Astrocyte (in vitro differentiated cells and primary cell): ENCODE measurements around the gene ENHO. TPM values are rescaled to one million over a fixed set of nuclear protein-coding genes. Genes with fewer than 3 reads are reported as not detected.

ENCODE experiments used
- DNase-seq: peaks from one replicate; pipeline ENCODE4 v3.0.0-alpha.2; 2010; ENCODE audit warnings: low read depth
- FAIRE-seq: peaks from 2 replicates; lab custom pipeline; 2011; peaks lifted over from hg19 to GRCh38; lab: Jason Lieb, UNC
- H2AFZ ChIP-seq: 2 replicates; pipeline ENCODE4 v1.6.0; 2012; ENCODE audit warnings: low read depth, low read length, inconsistent platforms
- H3K27ac ChIP-seq: 2 replicates; pipeline ENCODE4 v1.5.1; 2011; ENCODE audit warnings: low read depth, low read length, inconsistent platforms
- H3K27me3 ChIP-seq: 2 replicates; pipeline ENCODE4 v1.6.0; 2011; ENCODE audit warnings: low read length, inconsistent platforms; ENCODE audit not compliant: insufficient read depth
- H3K36me3 ChIP-seq: 2 replicates; pipeline ENCODE4 v1.5.1; 2011; ENCODE audit warnings: low read length, inconsistent platforms; ENCODE audit not compliant: insufficient read depth
- H3K4me1 ChIP-seq: 2 replicates; pipeline ENCODE4 v1.5.1; 2011; ENCODE audit warnings: low read length, inconsistent platforms; ENCODE audit not compliant: insufficient read depth
- H3K4me2 ChIP-seq: 2 replicates; pipeline ENCODE4 v1.6.0; 2012; ENCODE audit warnings: low read length, inconsistent platforms
- H3K4me3 ChIP-seq: 2 replicates; pipeline ENCODE4 v1.5.1; 2011; ENCODE audit warnings: low read depth, mild to moderate bottlenecking, low read length, inconsistent platforms; ENCODE audit not compliant: insufficient read depth
- H3K79me2 ChIP-seq: 2 replicates; pipeline ENCODE4 v1.6.0; 2012; ENCODE audit warnings: mild to moderate bottlenecking, low read length, inconsistent platforms; ENCODE audit not compliant: insufficient read depth
- H3K9ac ChIP-seq: 2 replicates; pipeline ENCODE4 v1.6.0; 2012; ENCODE audit warnings: mild to moderate bottlenecking, low read length, inconsistent platforms
- H3K9me3 ChIP-seq: 2 replicates; pipeline ENCODE4 v1.5.1; 2012; ENCODE audit warnings: low read depth, mild to moderate bottlenecking, low read length, inconsistent platforms; ENCODE audit not compliant: insufficient read depth
- H4K20me1 ChIP-seq: 2 replicates; pipeline ENCODE4 v1.6.0; 2012; ENCODE audit warnings: low read length, inconsistent platforms; ENCODE audit not compliant: insufficient read depth
- H3K27ac Mint-ChIP-seq: one replicate; pipeline ENCODE4 v1.8.0; 2021; ENCODE audit warnings: mild to moderate bottlenecking, mixed read lengths; ENCODE audit not compliant: unreplicated experiment
- H3K27me3 Mint-ChIP-seq: one replicate; pipeline ENCODE4 v1.8.0; 2021; ENCODE audit warnings: low read depth, mixed read lengths; ENCODE audit not compliant: unreplicated experiment
- H3K36me3 Mint-ChIP-seq: one replicate; pipeline ENCODE4 v1.8.0; 2021; ENCODE audit warnings: low read depth, mixed read lengths; ENCODE audit not compliant: unreplicated experiment
- H3K4me1 Mint-ChIP-seq: one replicate; pipeline ENCODE4 v1.8.0; 2021; ENCODE audit warnings: low read depth, mixed read lengths; ENCODE audit not compliant: unreplicated experiment
- H3K4me3 Mint-ChIP-seq: one replicate; pipeline ENCODE4 v1.8.0; 2021; ENCODE audit warnings: mild to moderate bottlenecking, moderate library complexity, mixed read lengths; ENCODE audit not compliant: unreplicated experiment
- H3K9me3 Mint-ChIP-seq: one replicate; pipeline ENCODE4 v1.8.0; 2021; ENCODE audit warnings: mild to moderate bottlenecking, mixed read lengths; ENCODE audit not compliant: unreplicated experiment
- CTCF ChIP-seq: IDR thresholded peaks from 2 replicates; pipeline ENCODE4 v1.5.1; 2011; ENCODE audit warnings: low read depth, mild to moderate bottlenecking, inconsistent platforms, low read length, moderate library complexity; ENCODE audit not compliant: insufficient read depth
- EZH2 ChIP-seq: IDR thresholded peaks from 2 replicates; pipeline ENCODE4 v1.6.1; 2012; ENCODE audit warnings: mild to moderate bottlenecking, low read length, inconsistent platforms; ENCODE audit not compliant: insufficient read depth
- total RNA-seq: library from RNA; stranded (reverse); gene quantifications from 2 replicates; pipeline ENCODE4 v1.2.1, GENCODE V29; 2021

Gene ENHO
- total RNA-seq, 1 donor from 2014 or later, result 1.1 TPM

GRCh38 chr9:34570809-34571480 is 48.2 kb upstream of the ENHO start:
- Histone ChIP-seq H3K36me3 (no peaks in the 10 kb centered on the region), H3K4me3 (no peak overlapping the region), H3K27ac (no peak overlapping the region), H2AFZ (no peak overlapping the region), H3K79me2 (no peaks in the 10 kb centered on the region), H3K9me3 (no peaks in the 10 kb centered on the region), H3K9ac (no peak overlapping the region), H3K4me1 (no peaks in the 10 kb centered on the region), H4K20me1 (no peaks in the 10 kb centered on the region), H3K27me3 (peaks cover 35% of the 10 kb centered on the region), H3K4me2 (no peak overlapping the region)
- Mint-ChIP-seq H3K27me3 (peaks cover 49% of the 10 kb centered on the region), H3K27ac (no peak overlapping the region), H3K36me3 (peaks cover 9% of the 10 kb centered on the region), H3K4me3 (no peak overlapping the region), H3K4me1 (peaks cover 20% of the 10 kb centered on the region), H3K9me3 (peaks cover 1% of the 10 kb centered on the region)
- DNase-seq (no peak), FAIRE-seq (no peak)
- TF ChIP-seq EZH2 (no peak), CTCF (no peak)

- H2AFZ ChIP-seq, result no peak overlapping the region
- no peak for TF ChIP-seq EZH2
- TF ChIP-seq CTCF, result no peak
- H3K4me2 ChIP-seq, result no peak overlapping the region
- H3K79me2 ChIP-seq, result no peaks in the 10 kb centered on the region
- no peaks in the 10 kb centered on the region for H4K20me1 ChIP-seq
- H3K27me3 Mint-ChIP-seq, result peaks cover 48% of the 10 kb centered on the region
- H3K27me3 ChIP-seq, result peaks cover 32% of the 10 kb centered on the region
- DNase-seq (no peak), FAIRE-seq (no peak)
- no peak overlapping the region for H3K4me3 ChIP-seq
- H3K27ac ChIP-seq, result no peak overlapping the region
- H3K9ac ChIP-seq, result no peak overlapping the region
- no peaks in the 10 kb centered on the region for H3K9me3 ChIP-seq
- peaks cover 16% of the 10 kb centered on the region for H3K4me1 Mint-ChIP-seq
- H3K4me3 Mint-ChIP-seq, result no peak overlapping the region
- no peaks in the 10 kb centered on the region for H3K4me1 ChIP-seq
- peaks cover 9% of the 10 kb centered on the region for H3K36me3 Mint-ChIP-seq
- H3K27ac Mint-ChIP-seq, result no peak overlapping the region
- H3K9me3 Mint-ChIP-seq, result peaks cover 1% of the 10 kb centered on the region
- H3K36me3 ChIP-seq, result no peaks in the 10 kb centered on the region
These were observed 47.6 kb upstream of the ENHO start for GRCh38 chr9:34570376-34570775.

GRCh38 chr9:34568774-34569173 is 46.0 kb upstream of the ENHO start:
- DNase-seq, result no peak
- Mint-ChIP-seq H3K27me3 (peaks cover 53% of the 10 kb centered on the region), H3K9me3 (peaks cover 4% of the 10 kb centered on the region), H3K4me3 (no peak overlapping the region), H3K36me3 (peaks cover 17% of the 10 kb centered on the region), H3K27ac (no peak overlapping the region), H3K4me1 (peaks cover 18% of the 10 kb centered on the region)
- Histone ChIP-seq H3K79me2 (no peaks in the 10 kb centered on the region), H3K4me1 (no peaks in the 10 kb centered on the region), H3K4me3 (no peak overlapping the region), H3K9ac (no peak overlapping the region), H4K20me1 (no peaks in the 10 kb centered on the region), H3K27ac (no peak overlapping the region), H3K27me3 (peaks cover 32% of the 10 kb centered on the region), H2AFZ (no peak overlapping the region), H3K4me2 (no peak overlapping the region), H3K9me3 (no peaks in the 10 kb centered on the region), H3K36me3 (no peaks in the 10 kb centered on the region)
- FAIRE-seq, result no peak
- TF ChIP-seq CTCF, result no peak
